Measurements from ENCODE around the gene PRKAA1.

GRCh38 chr5:40797273-40798011 is 732 bp downstream of the PRKAA1 start:
- TF ChIP-seq EZH2 (IDR thresholded peaks at IDR 0.05; ENCODE audit: borderline replicate concordance, low read length): no peak
- TF ChIP-seq CTCF (IDR thresholded peaks at IDR 0.05; ENCODE audit: low read length): no peak

All from OCI-LY1 (cell line).